Endothelial cell of umbilical vein (primary cell): ENCODE measurements around the gene OCEL1. TPM values are rescaled to one million over a fixed set of nuclear protein-coding genes. Genes with fewer than 3 reads are reported as not detected.

ENCODE experiments used
- BruUV-seq: library from RNA; stranded (reverse); fragments of 400-500 nt; replicated peaks from 2 replicates; lab custom pipeline; 2021; lab: Mats Ljungman, UMichigan
- CTCF ChIA-PET: fragments of 300-600, 350-600 bp; sonication (Branson Sonifier 250); formaldehyde crosslinking; loops from one replicate; lab custom pipeline; 2021; ENCODE audit warnings: antibody characterized with exemption, inconsistent platforms; lab: Charles Lee
- POLR2A ChIA-PET: fragments of 300-600, 350-600 bp; sonication (Branson Sonifier 250); formaldehyde crosslinking; loops from one replicate; lab custom pipeline; 2021; ENCODE audit warnings: antibody characterized with exemption, inconsistent platforms; lab: Charles Lee
- DNase-seq: peaks from one replicate; pipeline ENCODE4 v3.0.0-alpha.2; 2011; ENCODE audit warnings: low read depth, low spot score
- FAIRE-seq: peaks from 2 replicates; lab custom pipeline; 2011; peaks lifted over from hg19 to GRCh38; lab: Jason Lieb, UNC
- H2AFZ ChIP-seq: 2 replicates; pipeline ENCODE4 v1.6.0; 2012; ENCODE audit warnings: low read depth, low read length, control low read depth, inconsistent platforms
- H3K27ac ChIP-seq: 2 replicates; pipeline ENCODE4 v1.5.1; 2011; ENCODE audit warnings: low read depth, mild to moderate bottlenecking, control low read depth, low read length, moderate library complexity; ENCODE audit not compliant: insufficient read depth
- H3K27me3 ChIP-seq, 2 experiments: 2 replicates each; pipeline versions ENCODE4 v1.6.0 to v1.6.1; 2011; ENCODE audit warnings: low read length in 2 of 2, mixed read lengths in 1 of 2; ENCODE audit not compliant: control insufficient read depth in 2 of 2, insufficient read depth in 2 of 2
- H3K36me3 ChIP-seq, 2 experiments: 2 replicates in 1 of 2; 3 replicates in 1 of 2; pipeline ENCODE4 v1.5.1; 2011; ENCODE audit warnings: low read length in 2 of 2, mild to moderate bottlenecking in 1 of 2, moderate library complexity in 1 of 2; ENCODE audit not compliant: control insufficient read depth in 2 of 2, insufficient read depth in 2 of 2; ENCODE audit errors: extremely low read depth in 1 of 2
- H3K4me1 ChIP-seq: 3 replicates; pipeline ENCODE4 v1.5.1; 2011; ENCODE audit warnings: mild to moderate bottlenecking, low read length; ENCODE audit not compliant: control insufficient read depth, insufficient read depth; ENCODE audit errors: extremely low read depth
- H3K4me2 ChIP-seq: 2 replicates; pipeline ENCODE4 v1.6.1; 2011; ENCODE audit warnings: low read length, control low read depth, mixed read lengths; ENCODE audit not compliant: insufficient read depth
- H3K4me3 ChIP-seq, 3 experiments: fragments of 200-600 bp in 1 of 3; sonication (generic), shearing (Covaris generic) in 1 of 3; replicated peaks in 1 of 3; 2 replicates each; pipeline ENCODE4 v1.5.1; 2011 to 2016; ENCODE audit warnings: control low read depth in 3 of 3, low read length in 3 of 3, mild to moderate bottlenecking in 2 of 3, inconsistent platforms in 1 of 3, low read depth in 1 of 3, moderate library complexity in 1 of 3; ENCODE audit not compliant: insufficient read depth in 1 of 3
- H3K79me2 ChIP-seq: 2 replicates; pipeline ENCODE4 v1.6.0; 2012; ENCODE audit warnings: low read length, inconsistent platforms; ENCODE audit not compliant: control insufficient read depth, insufficient read depth
- H3K9ac ChIP-seq: replicated peaks from 2 replicates; pipeline ENCODE3; 2011; ENCODE audit warnings: low read length, control low read depth; ENCODE audit not compliant: insufficient read depth; ENCODE audit errors: extremely low read depth
- H3K9me1 ChIP-seq: replicated peaks from 3 replicates; pipeline ENCODE4 v1.6.0; 2011; ENCODE audit warnings: mild to moderate bottlenecking, low read length; ENCODE audit not compliant: control insufficient read depth, insufficient read depth; ENCODE audit errors: extremely low read depth
- H3K9me3 ChIP-seq: replicated peaks from 2 replicates; pipeline ENCODE4 v1.5.1; 2012; ENCODE audit warnings: low read length, inconsistent platforms; ENCODE audit not compliant: control insufficient read depth, insufficient read depth
- H4K20me1 ChIP-seq: replicated peaks from 2 replicates; pipeline ENCODE3; 2011; ENCODE audit warnings: mild to moderate bottlenecking, low read length; ENCODE audit not compliant: control insufficient read depth, insufficient read depth; ENCODE audit errors: extremely low read depth
- CTCF ChIP-seq, 2 donors: IDR thresholded peaks; 1 replicate in 1 of 2; 2 replicates in 1 of 2; pipeline ENCODE4 v1.5.1; 2011; ENCODE audit warnings: low read length in 2 of 2, mild to moderate bottlenecking in 2 of 2, moderate library complexity in 2 of 2, control low read depth in 1 of 2, inconsistent platforms in 1 of 2, low read depth in 1 of 2; ENCODE audit not compliant: insufficient read depth in 1 of 2; ENCODE audit errors: extremely low read depth in 1 of 2
- EZH2 ChIP-seq: IDR thresholded peaks from 2 replicates; pipeline ENCODE4 v1.6.1; 2012; ENCODE audit warnings: borderline replicate concordance, low read depth, mild to moderate bottlenecking, moderate library complexity, low read length, inconsistent platforms; ENCODE audit not compliant: severe bottlenecking
- FOS ChIP-seq: IDR thresholded peaks from 2 replicates; pipeline ENCODE4 v1.6.1; 2011; ENCODE audit warnings: mild to moderate bottlenecking, low read length, moderate library complexity, borderline replicate concordance; ENCODE audit not compliant: insufficient read depth
- GATA2 ChIP-seq: IDR thresholded peaks from 2 replicates; pipeline ENCODE4 v1.7.0; 2011; ENCODE audit warnings: low read depth, mild to moderate bottlenecking, moderate library complexity, mixed read lengths, low read length; ENCODE audit not compliant: insufficient read length, insufficient read depth
- JUN ChIP-seq: IDR thresholded peaks from 2 replicates; pipeline ENCODE4 v1.6.1; 2011; ENCODE audit warnings: borderline replicate concordance, low read depth; ENCODE audit not compliant: insufficient read length, insufficient read depth
- MAX ChIP-seq: IDR thresholded peaks from 2 replicates; pipeline ENCODE4 v1.6.1; 2011; ENCODE audit not compliant: insufficient read depth, insufficient read length
- MYC ChIP-seq: IDR thresholded peaks from one replicate; pipeline ENCODE4 v1.6.1; 2011; ENCODE audit warnings: mild to moderate bottlenecking, low read depth, low read length
- POLR2A ChIP-seq: IDR thresholded peaks from 2 replicates; pipeline ENCODE4 v1.6.1; 2012; ENCODE audit warnings: low read depth, mild to moderate bottlenecking, control low read depth, low read length
- POLR2AphosphoS5 ChIP-seq: IDR thresholded peaks from 2 replicates; pipeline ENCODE4 v1.6.1; 2012; ENCODE audit warnings: low read depth, mild to moderate bottlenecking, control low read depth, low read length, moderate library complexity; ENCODE audit not compliant: insufficient read depth
- dilution Hi-C: fragments of 300-500 bp; cut with MboI; formaldehyde crosslinking; loops from one replicate; pipeline ENCODE4 v1.15.0; 2019; ENCODE audit warnings: low sequenced_read_pairs; ENCODE audit not compliant: extremely low pct_ligation_motif_present
- intact Hi-C: fragments of 100-400 bp; cut with micrococcal nuclease; formaldehyde crosslinking; loops from one replicate; pipeline ENCODE4 v1.10.0; 2022
- polyA plus RNA-seq, 4 experiments: library from polyadenylated mRNA; depleted of rRNA in 3 of 4; stranded (reverse) in 3 of 4; unstranded in 1 of 4; fragments of >200 nt; gene quantifications; 2 replicates each; pipeline versions ENCODE4 v1.2.1 to v1.2.3, GENCODE V29; 2011 to 2012; ENCODE audit warnings: missing spikeins in 1 of 4
- total RNA-seq: library from RNA; stranded (reverse); gene quantifications from 2 replicates; pipeline ENCODE4 v1.2.3, GENCODE V29; 2021

The OCEL1 gene
- total and polyA plus RNA-seq, 2 donors (not counting 3 experiments of a cell fraction or from before 2014, with no cell fraction given): 7.4 to 13.0 TPM

GRCh38 chr19:17259934-17260333, 33.9 kb downstream of the OCEL1 start:
- intact Hi-C loops: no loop called here
- FAIRE-seq (no peak), DNase-seq (no peak)
- H3K4me2 ChIP-seq: no peak overlapping the region
- no peaks in the 10 kb centered on the region for H3K9me1 ChIP-seq
- no peak overlapping the region for H3K27ac ChIP-seq
- no peaks in the 10 kb centered on the region for H3K9me3 ChIP-seq
- dilution Hi-C loops: no loop called here
- ChIA-PET CTCF (interaction anchor here (0.6 to 3.1 kb wide), 12 partner anchors 10 to 191 kb away, joined by 3 to 28 read pairs (median 4); partner anchors contain the start of gene ANKLE1), POLR2A (no interaction called here)
- H3K27me3 ChIP-seq: no peaks in the 10 kb centered on the region
- no TSS peak for BruUV-seq
- no peak overlapping the region for H3K4me3 ChIP-seq
- peaks cover 0 to 23% of the 10 kb centered on the region in 2 experiments for H3K36me3 ChIP-seq
- TF ChIP-seq POLR2AphosphoS5 (no peak), MYC (no peak), POLR2A (no peak), CTCF (IDR thresholded peaks at IDR 0.05; ENCODE audit: extremely low read depth in 1 of 2, insufficient read depth in 1 of 2, low read depth in 1 of 2, low read length in 2 of 2) (no peak), FOS (no peak), JUN (no peak), MAX (no peak), EZH2 (no peak), GATA2 (no peak)
- H3K4me1 ChIP-seq: peaks cover 11% of the 10 kb centered on the region
- H2AFZ ChIP-seq: no peak overlapping the region
- H3K79me2 ChIP-seq: no peaks in the 10 kb centered on the region
- H3K9ac ChIP-seq: no peak overlapping the region
- no peaks in the 10 kb centered on the region for H4K20me1 ChIP-seq
